Mucosa of descending colon (tissue), 3 donors: ENCODE measurements around the gene TBC1D3B. TPM values are rescaled to one million over a fixed set of nuclear protein-coding genes. Genes with fewer than 3 reads are reported as not detected.
"Not testable (repeated sequence)": the region's sequence is repeated elsewhere in the genome, so short reads cannot be mapped to it uniquely, and the experiment has no call there.

ENCODE experiments used
- ATAC-seq: fragments of 200-7000 bp; cut with Tn5 transposase; one replicate; pipeline ENCODE4 v1.9.1; 2020; ENCODE audit warnings: mild to moderate bottlenecking, moderate library complexity
- DNase-seq, 3 donors: peaks; one replicate each; pipeline ENCODE4 v3.0.0-alpha.2; 2020
- H3K36me3 ChIP-seq: fragments of 200-600 bp; one replicate; pipeline ENCODE4 v1.8.0; 2021; ENCODE audit warnings: low read depth, mild to moderate bottlenecking
- H3K4me1 ChIP-seq: fragments of 200-600 bp; one replicate; pipeline ENCODE4 v1.8.0; 2021; ENCODE audit warnings: low read depth, mild to moderate bottlenecking
- H3K4me3 ChIP-seq: fragments of 200-600 bp; one replicate; pipeline ENCODE4 v1.8.0; 2021; ENCODE audit warnings: mild to moderate bottlenecking
- H3K9me3 ChIP-seq: fragments of 200-600 bp; one replicate; pipeline ENCODE4 v1.8.0; 2021; ENCODE audit warnings: mild to moderate bottlenecking
- CTCF ChIP-seq: fragments of 200-600 bp; IDR thresholded peaks from one replicate; pipeline ENCODE4 v1.8.0; 2022; ENCODE audit warnings: antibody characterized with exemption, mild to moderate bottlenecking
- intact Hi-C, 2 donors: fragments of 100-400 bp; cut with DNase I in 1 of 2; cut with micrococcal nuclease in 1 of 2; formaldehyde crosslinking; loops; one replicate each; pipeline versions ENCODE4 v1.11.0 to v1.11.1; 2022; cut with DNase I, micrococcal nuclease
- long read RNA-seq, 2 donors: library from polyadenylated mRNA; unstranded; transcript quantifications; one replicate each; pipeline ENCODE4 v2.0.0, GENCODE V29; 2019 to 2021
- total RNA-seq, 3 donors: library from RNA; stranded (reverse); fragmentation: NEBNext Ultra II Directional in 2 of 3; extraction: Animal tissue kit (Norgen Biotek cat#: 25700) in 2 of 3; gene quantifications; one replicate each; pipeline versions ENCODE4 v1.2.1 to v1.2.4, GENCODE V29; 2021 to 2023
- donor health status: DM: no; HTN: no; CAD: no; lungs with moderate emphysema.
- donor health status: DM: no; HTN: no; CAD: no.
- donor health status: DM: no; HTN: yes; CAD: no.

TBC1D3B gene
- 10 to 100 TPM in 2 of 3 donors, 1 to 10 TPM in 1; 8.0 to 12.9 (median 10.8) TPM for total RNA-seq
- long read RNA-seq, donor 1: 0 reads
- long read RNA-seq, donor 2: 0 reads

DNA sequence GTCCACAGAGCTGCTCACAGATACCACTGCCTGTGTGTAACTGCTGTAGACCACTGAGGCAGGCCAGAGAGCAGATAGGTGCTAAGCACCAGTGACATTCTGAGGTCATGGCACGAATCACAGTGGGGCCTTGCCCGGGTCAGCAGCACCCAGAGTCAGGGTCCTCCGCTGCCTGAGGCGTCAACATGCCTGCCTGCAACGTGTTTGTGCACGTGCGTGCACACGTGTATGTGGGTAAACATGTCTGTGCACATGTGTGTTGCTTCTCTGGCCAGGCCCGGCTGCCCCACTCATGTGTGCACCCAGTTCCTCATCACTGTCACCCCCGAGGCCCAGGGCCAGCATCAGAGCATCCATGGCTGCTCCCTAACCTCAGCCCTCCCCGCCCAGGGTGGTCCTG is at the start of gene TBC1D3B:
Gene TBC1D3B, minus strand, starts transcription at position 101 of the 400 bp plus-strand sequence. CDS start 1,586 bp downstream, outside the sequence.
- H3K4me3 ChIP-seq, H3K36me3 ChIP-seq, DNase-seq, ATAC-seq, H3K4me1 ChIP-seq, H3K9me3 ChIP-seq, intact Hi-C loops: not testable (repeated sequence)

DNA sequence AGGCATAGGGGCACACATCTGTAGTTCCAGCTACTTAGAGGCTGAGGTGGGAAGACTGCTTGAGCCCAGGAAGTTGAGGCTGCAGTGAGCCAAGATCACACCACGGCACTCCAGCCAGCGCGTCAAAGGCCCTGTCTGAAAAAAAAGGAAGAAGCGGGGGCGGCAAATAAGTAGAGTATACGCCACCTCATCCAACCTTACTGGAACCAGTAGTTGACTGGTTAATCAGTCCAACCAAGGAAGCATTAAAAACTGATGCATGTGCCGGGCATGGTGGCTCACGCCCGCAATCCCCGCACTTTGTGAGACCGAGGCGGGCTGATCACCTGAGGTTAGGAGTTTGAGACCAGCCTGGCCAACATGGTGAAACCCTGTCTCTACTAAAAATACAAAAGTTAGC is 46.5 kb upstream of the TBC1D3B start:
- H3K36me3 ChIP-seq, H3K4me3 ChIP-seq, H3K4me1 ChIP-seq, intact Hi-C loops, DNase-seq, H3K9me3 ChIP-seq, ATAC-seq: not testable (repeated sequence)

GRCh38 chr17:36221581-36222100 is 45.2 kb upstream of the TBC1D3B start:
- H3K4me3 ChIP-seq, H3K4me1 ChIP-seq, H3K9me3 ChIP-seq, ATAC-seq, DNase-seq, intact Hi-C loops, H3K36me3 ChIP-seq: not testable (repeated sequence)

DNA sequence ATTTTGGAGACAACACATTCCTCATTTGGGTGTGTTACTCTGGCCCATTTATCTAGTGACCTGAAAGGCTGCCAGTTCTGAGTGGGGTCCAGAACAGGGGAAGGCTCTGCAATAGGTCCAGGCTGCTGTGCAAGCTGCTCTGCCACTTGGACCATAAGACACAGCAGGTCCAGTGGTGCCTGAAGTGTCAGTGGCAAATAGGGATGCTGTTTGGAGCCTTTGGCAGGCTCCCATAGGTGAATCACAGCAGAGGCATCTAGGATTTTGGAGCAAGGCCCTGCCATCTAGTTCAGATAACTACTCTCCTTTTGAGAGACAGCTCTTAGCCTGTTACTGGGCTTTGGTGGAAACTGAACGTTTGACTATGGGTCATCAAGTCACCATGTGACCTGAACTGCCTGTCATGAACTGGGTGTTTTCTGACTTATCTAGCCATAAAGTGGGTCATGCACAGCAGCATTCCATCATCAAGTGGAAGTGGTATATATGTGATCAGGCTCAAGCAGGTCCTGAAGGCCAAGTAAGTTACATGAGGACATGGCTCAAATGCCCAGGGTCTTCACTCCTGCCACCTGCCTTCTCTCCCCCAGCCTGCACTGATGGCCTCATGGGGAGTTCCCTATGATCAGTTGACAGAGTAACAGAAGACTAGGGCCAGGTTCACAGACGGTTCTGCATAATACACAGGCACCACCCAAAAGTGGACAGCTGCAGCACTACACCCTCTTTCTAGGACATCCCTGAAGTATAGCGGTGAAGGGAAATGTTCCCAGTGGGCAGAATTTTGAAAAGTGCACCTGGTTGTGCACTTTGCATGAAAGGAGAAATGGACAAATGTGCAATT is 44.5 kb upstream of the TBC1D3B start:
- H3K9me3 ChIP-seq, intact Hi-C loops, ATAC-seq, H3K36me3 ChIP-seq, H3K4me1 ChIP-seq, H3K4me3 ChIP-seq, DNase-seq: not testable (repeated sequence)

- H3K9me3 ChIP-seq, DNase-seq, H3K4me3 ChIP-seq, H3K36me3 ChIP-seq, H3K4me1 ChIP-seq, intact Hi-C loops, ATAC-seq: not testable (repeated sequence)
Observed at GRCh38 chr17:36219556-36219955, 43.1 kb upstream of the TBC1D3B start.

DNA sequence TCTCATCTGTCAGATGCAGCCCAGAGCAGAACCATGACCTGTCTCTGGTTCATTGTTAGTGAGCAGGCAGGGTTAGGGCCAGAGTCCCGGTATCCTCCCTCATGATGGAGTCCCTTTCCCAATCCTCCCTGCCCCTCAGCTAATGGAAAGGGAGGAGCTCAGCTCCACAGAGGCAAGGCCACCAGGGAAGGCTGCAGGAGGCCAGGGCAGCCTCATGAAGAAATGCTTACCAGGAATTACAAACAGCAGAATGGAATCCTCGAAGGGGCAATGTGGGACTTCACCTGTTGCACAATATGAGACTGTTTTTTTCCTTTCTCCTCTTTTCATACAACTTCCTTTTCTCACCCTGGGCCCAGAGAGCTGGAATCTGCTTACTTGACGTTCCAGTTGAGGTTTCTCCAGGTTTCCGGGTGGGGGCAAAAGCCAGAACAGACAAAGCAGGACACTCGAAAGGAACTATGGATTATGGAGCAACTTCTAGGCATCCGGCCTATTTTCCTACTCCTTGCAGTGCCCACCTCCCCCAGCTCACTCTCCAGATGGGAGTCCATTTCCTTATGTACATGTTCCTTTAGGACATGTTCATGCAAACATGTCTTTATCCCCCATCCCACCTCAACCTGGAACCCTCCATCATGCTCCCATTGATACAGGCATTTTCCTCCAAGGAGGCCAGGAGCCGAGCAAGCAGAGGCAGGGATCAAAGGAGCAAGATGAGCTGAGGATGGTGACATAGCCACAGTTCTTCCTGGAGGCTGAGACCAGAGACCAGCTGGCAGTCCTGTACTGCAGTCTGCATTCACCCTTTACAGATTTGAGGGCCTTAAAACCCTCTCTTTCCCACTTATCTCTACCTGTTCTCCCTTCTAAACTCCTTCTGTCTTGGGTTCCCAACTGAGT is 39.2 kb upstream of the TBC1D3B start:
- H3K4me3 ChIP-seq, H3K4me1 ChIP-seq, DNase-seq, H3K36me3 ChIP-seq, ATAC-seq, H3K9me3 ChIP-seq, intact Hi-C loops: not testable (repeated sequence)

GRCh38 chr17:36214918-36215317 is 38.5 kb upstream of the TBC1D3B start:
- no peaks in the 10 kb centered on the region for H3K36me3 ChIP-seq
- TF ChIP-seq CTCF: no peak
- peaks cover 3% of the 10 kb centered on the region for H3K4me1 ChIP-seq
- peak; percentile 12 for ATAC-seq
- H3K4me3 ChIP-seq: no peak overlapping the region
- no peak for DNase-seq
- no peaks in the 10 kb centered on the region for H3K9me3 ChIP-seq
- intact Hi-C loops: no loop called here

DNA sequence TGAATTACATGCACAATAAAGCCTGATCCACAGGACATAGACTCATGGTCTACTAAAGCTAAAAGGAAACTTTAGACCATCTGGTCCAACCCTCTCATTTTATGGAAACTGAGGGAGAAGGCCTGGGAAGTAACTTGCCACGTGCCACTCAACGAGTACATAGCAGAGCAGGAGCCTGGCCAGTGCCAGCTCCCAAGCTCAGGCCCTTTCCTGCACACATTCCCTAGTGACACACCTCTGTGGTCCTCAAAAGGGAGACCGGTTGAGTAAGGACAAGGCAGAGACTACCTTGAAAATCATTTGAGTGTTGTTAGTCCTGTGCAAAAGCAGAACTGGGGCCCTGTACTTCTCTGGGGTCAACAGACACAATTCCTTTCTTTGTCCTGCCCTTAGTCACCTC is 37.3 kb upstream of the TBC1D3B start:
- no peak for TF ChIP-seq CTCF
- H3K9me3 ChIP-seq: no peaks in the 10 kb centered on the region
- intact Hi-C loops: no loop called here
- no peak for ATAC-seq
- H3K4me1 ChIP-seq: peaks cover 3% of the 10 kb centered on the region
- no peak overlapping the region for H3K4me3 ChIP-seq
- DNase-seq: no peak
- no peaks in the 10 kb centered on the region for H3K36me3 ChIP-seq
